Gastroesophageal sphincter (tissue), 3 donors: ENCODE data around the gene ST6GALNAC3.

Source experiments
- CTCF ChIP-seq, 4 experiments: fragments of 200-600 bp in 2 of 4; fragments of 450-650 bp in 2 of 4; sonication (generic) in 1 of 4; IDR thresholded peaks; one replicate each; pipeline ENCODE4 v1.5.1; 2017 to 2019; ENCODE audit warnings: antibody characterized with exemption in 4 of 4, mild to moderate bottlenecking in 2 of 4, moderate library complexity in 2 of 4
- POLR2AphosphoS5 ChIP-seq: sonication (generic); formaldehyde crosslinking; IDR thresholded peaks from one replicate; pipeline ENCODE4 v1.6.1; 2017; ENCODE audit warnings: antibody characterized with exemption

GRCh38 chr1:76374086-76374485, 299.5 kb downstream of the ST6GALNAC3 start:
- TF ChIP-seq CTCF (IDR thresholded peaks at IDR 0.05) (no peak), POLR2AphosphoS5 (no peak)
